Measurements from ENCODE around the gene IFT81.
"Not testable (repeated sequence)": the region's sequence is repeated elsewhere in the genome, so short reads cannot be mapped to it uniquely, and the experiment has no call there.

The IFT81 gene

GRCh38 chr12:110116623-110117022, 7.5 kb upstream of the IFT81 start:
- Histone ChIP-seq H3K18ac (ENCODE audit: low read length) (no peak overlapping the region), H3K27me3 (ENCODE audit: insufficient read depth, low read length) (no peaks in the 10 kb centered on the region), H3K4ac (ENCODE audit: low read depth, low read length) (no peak overlapping the region), H4K12ac (ENCODE audit: low read depth, low read length) (no peak overlapping the region), H3K23ac (ENCODE audit: low read length) (no peak overlapping the region), H2BK120ac (ENCODE audit: insufficient read depth, low read length, poor library complexity) (no peak overlapping the region), H2BK5ac (ENCODE audit: low read depth, low read length, poor library complexity) (no peak overlapping the region), H3K4me2 (ENCODE audit: low read length) (no peak overlapping the region), H2AK5ac (ENCODE audit: low read length) (no peak overlapping the region), H3K79me1 (ENCODE audit: low read length) (no peaks in the 10 kb centered on the region), H3K4me3 (ENCODE audit: low read depth, low read length) (no peak overlapping the region), H3K14ac (ENCODE audit: low read length) (no peak overlapping the region), H3K27ac (ENCODE audit: low read depth, low read length) (no peak overlapping the region), H3K36me3 (ENCODE audit: control insufficient read depth in 1 of 2, insufficient read depth in 2 of 2, low read length in 2 of 2) (no peaks in the 10 kb centered on the region), H3K9ac (ENCODE audit: low read length) (no peak overlapping the region), H4K91ac (ENCODE audit: low read depth, low read length) (no peak overlapping the region), H3K9me3 (ENCODE audit: insufficient read depth, low read depth, low read length) (peaks cover 4% of the 10 kb centered on the region), H3K4me1 (ENCODE audit: control insufficient read depth in 1 of 2, insufficient read depth in 2 of 2, low read length in 2 of 2) (no peaks in the 10 kb centered on the region), H2BK12ac (ENCODE audit: low read length) (no peak overlapping the region), H3K79me2 (ENCODE audit: control insufficient read depth, insufficient read depth, low read length, poor library complexity) (no peaks in the 10 kb centered on the region), H4K8ac (ENCODE audit: low read depth, low read length) (no peak overlapping the region), H2AFZ (ENCODE audit: insufficient read depth, low read length, poor library complexity) (no peak overlapping the region)
- DNase-seq = no peak
- WGBS (ENCODE audit: extremely low coverage, insufficient coverage, insufficient read length) = no CpG with 5 or more reads among the region's 7 CpGs

- not testable (repeated sequence) for H4K91ac ChIP-seq (ENCODE audit: low read depth, low read length); H3K36me3 ChIP-seq (ENCODE audit: control insufficient read depth in 1 of 2, insufficient read depth in 2 of 2, low read length in 2 of 2); H3K23ac ChIP-seq (ENCODE audit: low read length); H3K79me1 ChIP-seq (ENCODE audit: low read length); H2BK5ac ChIP-seq (ENCODE audit: low read depth, low read length, poor library complexity); H4K12ac ChIP-seq (ENCODE audit: low read depth, low read length); H2AFZ ChIP-seq (ENCODE audit: insufficient read depth, low read length, poor library complexity); H4K8ac ChIP-seq (ENCODE audit: low read depth, low read length); H3K9ac ChIP-seq (ENCODE audit: low read length); H3K18ac ChIP-seq (ENCODE audit: low read length); H3K9me3 ChIP-seq (ENCODE audit: insufficient read depth, low read depth, low read length); H3K4me3 ChIP-seq (ENCODE audit: low read depth, low read length); H3K4me1 ChIP-seq (ENCODE audit: control insufficient read depth in 1 of 2, insufficient read depth in 2 of 2, low read length in 2 of 2); DNase-seq; H3K27ac ChIP-seq (ENCODE audit: low read depth, low read length); H3K14ac ChIP-seq (ENCODE audit: low read length); H2BK120ac ChIP-seq (ENCODE audit: insufficient read depth, low read length, poor library complexity); H2BK12ac ChIP-seq (ENCODE audit: low read length); H3K4ac ChIP-seq (ENCODE audit: low read depth, low read length); H3K4me2 ChIP-seq (ENCODE audit: low read length); H2AK5ac ChIP-seq (ENCODE audit: low read length); H3K27me3 ChIP-seq (ENCODE audit: insufficient read depth, low read length); H3K79me2 ChIP-seq (ENCODE audit: control insufficient read depth, insufficient read depth, low read length, poor library complexity)
- WGBS (ENCODE audit: extremely low coverage, insufficient coverage, insufficient read length) = no CpG with 5 or more reads among the region's 8 CpGs
Observed at GRCh38 chr12:110117210-110117609, 6.9 kb upstream of the IFT81 start.

- WGBS (ENCODE audit: extremely low coverage, insufficient coverage, insufficient read length) = no CpG with 5 or more reads among the region's 7 CpGs
- Histone ChIP-seq H4K8ac (ENCODE audit: low read depth, low read length) (no peak overlapping the region), H2BK5ac (ENCODE audit: low read depth, low read length, poor library complexity) (no peak overlapping the region), H3K4ac (ENCODE audit: low read depth, low read length) (no peak overlapping the region), H3K14ac (ENCODE audit: low read length) (no peak overlapping the region), H3K36me3 (ENCODE audit: control insufficient read depth in 1 of 2, insufficient read depth in 2 of 2, low read length in 2 of 2) (no peaks in the 10 kb centered on the region), H3K18ac (ENCODE audit: low read length) (no peak overlapping the region), H4K91ac (ENCODE audit: low read depth, low read length) (no peak overlapping the region), H3K79me1 (ENCODE audit: low read length) (no peaks in the 10 kb centered on the region), H3K4me1 (ENCODE audit: control insufficient read depth in 1 of 2, insufficient read depth in 2 of 2, low read length in 2 of 2) (no peaks in the 10 kb centered on the region), H3K23ac (ENCODE audit: low read length) (no peak overlapping the region), H3K27me3 (ENCODE audit: insufficient read depth, low read length) (no peaks in the 10 kb centered on the region), H2BK12ac (ENCODE audit: low read length) (no peak overlapping the region), H3K4me3 (ENCODE audit: low read depth, low read length) (no peak overlapping the region), H2BK120ac (ENCODE audit: insufficient read depth, low read length, poor library complexity) (no peak overlapping the region), H3K79me2 (ENCODE audit: control insufficient read depth, insufficient read depth, low read length, poor library complexity) (no peaks in the 10 kb centered on the region), H3K9ac (ENCODE audit: low read length) (no peak overlapping the region), H2AK5ac (ENCODE audit: low read length) (no peak overlapping the region), H3K27ac (ENCODE audit: low read depth, low read length) (no peak overlapping the region), H3K9me3 (ENCODE audit: insufficient read depth, low read depth, low read length) (no peaks in the 10 kb centered on the region), H4K12ac (ENCODE audit: low read depth, low read length) (no peak overlapping the region), H2AFZ (ENCODE audit: insufficient read depth, low read length, poor library complexity) (no peak overlapping the region), H3K4me2 (ENCODE audit: low read length) (no peak overlapping the region)
- DNase-seq = peak; percentile 34 to 82
Observed at GRCh38 chr12:110117956-110118685, 6.0 kb upstream of the IFT81 start.

GRCh38 chr12:110122929-110123328, 1.2 kb upstream of the IFT81 start:
- H2BK120ac ChIP-seq (ENCODE audit: insufficient read depth, low read length, poor library complexity) = no peak overlapping the region
- DNase-seq = no peak
- no peak overlapping the region for H4K12ac ChIP-seq (ENCODE audit: low read depth, low read length)
- H2AFZ ChIP-seq (ENCODE audit: insufficient read depth, low read length, poor library complexity) = no peak overlapping the region
- H3K4me1 ChIP-seq (ENCODE audit: control insufficient read depth in 1 of 2, insufficient read depth in 2 of 2, low read length in 2 of 2) = peaks cover 0 to 2% of the 10 kb centered on the region in 2 experiments
- H3K18ac ChIP-seq (ENCODE audit: low read length) = no peak overlapping the region
- no peak overlapping the region for H3K23ac ChIP-seq (ENCODE audit: low read length)
- no peak overlapping the region for H3K27ac ChIP-seq (ENCODE audit: low read depth, low read length)
- no peak overlapping the region for H2BK5ac ChIP-seq (ENCODE audit: low read depth, low read length, poor library complexity)
- H4K8ac ChIP-seq (ENCODE audit: low read depth, low read length) = no peak overlapping the region
- no peak overlapping the region for H4K91ac ChIP-seq (ENCODE audit: low read depth, low read length)
- no peak overlapping the region for H3K4me3 ChIP-seq (ENCODE audit: low read depth, low read length)
- no peaks in the 10 kb centered on the region for H3K27me3 ChIP-seq (ENCODE audit: insufficient read depth, low read length)
- no peak overlapping the region for H2BK12ac ChIP-seq (ENCODE audit: low read length)
- no peaks in the 10 kb centered on the region for H3K36me3 ChIP-seq (ENCODE audit: control insufficient read depth in 1 of 2, insufficient read depth in 2 of 2, low read length in 2 of 2)
- H3K9ac ChIP-seq (ENCODE audit: low read length) = no peak overlapping the region
- H3K4me2 ChIP-seq (ENCODE audit: low read length) = no peak overlapping the region
- H3K4ac ChIP-seq (ENCODE audit: low read depth, low read length) = no peak overlapping the region
- WGBS (ENCODE audit: extremely low coverage, insufficient coverage, insufficient read length) = no CpG with 5 or more reads among the region's 4 CpGs
- H3K9me3 ChIP-seq (ENCODE audit: insufficient read depth, low read depth, low read length) = no peaks in the 10 kb centered on the region
- peaks cover 3% of the 10 kb centered on the region for H3K79me1 ChIP-seq (ENCODE audit: low read length)
- H2AK5ac ChIP-seq (ENCODE audit: low read length) = no peak overlapping the region
- no peak overlapping the region for H3K14ac ChIP-seq (ENCODE audit: low read length)
- H3K79me2 ChIP-seq (ENCODE audit: control insufficient read depth, insufficient read depth, low read length, poor library complexity) = peaks cover 4% of the 10 kb centered on the region

Data from trophoblast cell (in vitro differentiated cells and primary cell).